CD14-positive monocyte (primary cell): Measurements from ENCODE around the gene FAM210A. TPM values are rescaled to one million over a fixed set of nuclear protein-coding genes. Genes with fewer than 3 reads are reported as not detected.
A peak's percentile ranks its signal among the peaks of the same experiment; 100 is the strongest.

Experiments used
- DNase-seq, 3 donors: peaks; one replicate each; pipeline ENCODE4 v3.0.0-alpha.2; 2011 to 2022
- H2AFZ ChIP-seq: 2 replicates; pipeline ENCODE4 v1.6.0; 2012; ENCODE audit warnings: mild to moderate bottlenecking, low read depth, low read length, inconsistent platforms; ENCODE audit not compliant: insufficient read depth, poor library complexity, severe bottlenecking
- H3K27ac ChIP-seq, 2 donors: 1 replicate in 1 of 2; 2 replicates in 1 of 2; pipeline ENCODE4 v1.5.1; 2012 to 2013; ENCODE audit warnings: low read length in 2 of 2, control low read depth in 1 of 2, inconsistent platforms in 1 of 2, low read depth in 1 of 2, mild to moderate bottlenecking in 1 of 2
- H3K27me3 ChIP-seq, 2 donors: one replicate each; pipeline versions ENCODE4 v1.6.0 to v1.6.1; 2011 to 2013; ENCODE audit warnings: low read length in 2 of 2; ENCODE audit not compliant: control insufficient read depth in 2 of 2, insufficient read depth in 2 of 2
- H3K36me3 ChIP-seq, 2 donors: replicated peaks in 1 of 2; 1 replicate in 1 of 2; 2 replicates in 1 of 2; pipeline versions ENCODE4 v1.5.1 to v1.6.1; 2012 to 2013; ENCODE audit warnings: low read length in 2 of 2, control low read depth in 1 of 2, inconsistent platforms in 1 of 2, mild to moderate bottlenecking in 1 of 2; ENCODE audit not compliant: insufficient read depth in 2 of 2, control insufficient read depth in 1 of 2
- H3K4me1 ChIP-seq, 2 donors: 1 replicate in 1 of 2; 2 replicates in 1 of 2; pipeline versions ENCODE4 v1.5.1 to v1.6.1; 2012 to 2013; ENCODE audit warnings: low read length in 2 of 2, control low read depth in 1 of 2, inconsistent platforms in 1 of 2, mild to moderate bottlenecking in 1 of 2, moderate library complexity in 1 of 2; ENCODE audit not compliant: insufficient read depth in 2 of 2, control insufficient read depth in 1 of 2
- H3K4me2 ChIP-seq: replicated peaks from 2 replicates; pipeline ENCODE3; 2012; ENCODE audit warnings: low read length, moderate library complexity, mild to moderate bottlenecking; ENCODE audit not compliant: poor library complexity, severe bottlenecking; ENCODE audit errors: extremely low read depth
- H3K4me3 ChIP-seq, 3 experiments: fragments of 200-600 bp in 1 of 3; sonication (generic) in 1 of 3; replicated peaks in 1 of 3; 1 replicate in 2 of 3; 2 replicates in 1 of 3; pipeline ENCODE4 v1.5.1; 2011 to 2013; ENCODE audit warnings: low read length in 3 of 3, mild to moderate bottlenecking in 3 of 3, control low read depth in 2 of 3, low read depth in 2 of 3, inconsistent platforms in 1 of 3, moderate library complexity in 1 of 3
- H3K79me2 ChIP-seq: 2 replicates; pipeline ENCODE4 v1.6.0; 2012; ENCODE audit warnings: mild to moderate bottlenecking, control low read depth, inconsistent platforms, low read length, moderate library complexity; ENCODE audit not compliant: insufficient read depth
- H3K9ac ChIP-seq: 2 replicates; pipeline ENCODE4 v1.6.0; 2017; ENCODE audit warnings: low read length, mild to moderate bottlenecking; ENCODE audit not compliant: insufficient read depth, poor library complexity, severe bottlenecking
- H3K9me3 ChIP-seq, 2 donors: replicated peaks in 1 of 2; 1 replicate in 1 of 2; 2 replicates in 1 of 2; pipeline versions ENCODE4 v1.5.1 to v1.6.1; 2012 to 2013; ENCODE audit warnings: low read length in 2 of 2, control low read depth in 1 of 2; ENCODE audit not compliant: control insufficient read depth in 1 of 2, insufficient read depth in 1 of 2
- H4K20me1 ChIP-seq: 2 replicates; pipeline ENCODE4 v1.6.0; 2012; ENCODE audit warnings: mild to moderate bottlenecking, low read length, control low read depth, moderate library complexity; ENCODE audit not compliant: insufficient read depth
- H3K27ac Mint-ChIP-seq, 7 donors: one replicate each; pipeline ENCODE4 v1.8.0; 2020; ENCODE audit warnings: mild to moderate bottlenecking in 7 of 7, mixed read lengths in 7 of 7, moderate library complexity in 6 of 7, inconsistent platforms in 2 of 7
- H3K27me3 Mint-ChIP-seq, 3 donors: one replicate each; pipeline ENCODE4 v1.8.0; 2021 to 2022; ENCODE audit warnings: low read depth in 3 of 3, mild to moderate bottlenecking in 3 of 3, mixed read lengths in 3 of 3, moderate library complexity in 3 of 3, inconsistent platforms in 1 of 3
- H3K36me3 Mint-ChIP-seq, 2 donors: one replicate each; pipeline ENCODE4 v1.8.0; 2020; ENCODE audit warnings: mixed read lengths in 2 of 2, inconsistent platforms in 1 of 2, mild to moderate bottlenecking in 1 of 2
- H3K4me1 Mint-ChIP-seq: one replicate; pipeline ENCODE4 v1.8.0; 2020; ENCODE audit warnings: mild to moderate bottlenecking, mixed read lengths
- H3K4me3 Mint-ChIP-seq, 2 donors: one replicate each; pipeline ENCODE4 v1.8.0; 2020; ENCODE audit warnings: mild to moderate bottlenecking in 2 of 2, mixed read lengths in 2 of 2, moderate library complexity in 1 of 2
- H3K9me3 Mint-ChIP-seq, 7 donors: one replicate each; pipeline ENCODE4 v1.8.0; 2020 to 2022; ENCODE audit warnings: mixed read lengths in 7 of 7, mild to moderate bottlenecking in 6 of 7, moderate library complexity in 6 of 7, inconsistent platforms in 2 of 7
- CTCF ChIP-seq: fragments of 200-600 bp; IDR thresholded peaks from one replicate; pipeline ENCODE4 v1.8.0; 2022; ENCODE audit warnings: antibody characterized with exemption, mild to moderate bottlenecking
- WGBS: methylation state at CpG from one replicate; pipeline ENCODE4 v1.1.5; 2013; ENCODE audit warnings: missing lambda C conversion rate; ENCODE audit not compliant: insufficient coverage; 5-methylcytosine and 5-hydroxymethylcytosine counted together
- intact Hi-C, 2 donors: fragments of 100-400 bp; cut with micrococcal nuclease; formaldehyde crosslinking; loops; one replicate each; pipeline versions ENCODE4 v1.15.0 to v1.15.1; 2023
- polyA plus RNA-seq, 3 donors: library from polyadenylated mRNA; depleted of rRNA in 1 of 3; unstranded in 2 of 3; stranded (reverse) in 1 of 3; fragments of 300-500 nt in 2 of 3; fragments of >200 nt in 1 of 3; fragmentation: Illumina TruSeq in 2 of 3; gene quantifications; 1 replicate in 2 of 3; 2 replicates in 1 of 3; pipeline ENCODE4 v1.2.3, GENCODE V29; 2012 to 2021

The FAM210A gene
- polyA plus RNA-seq, 3 donors: 2.8 to 6.9 (median 6.9) TPM

GRCh38 chr18:13629841-13630715, 96.3 kb downstream of the FAM210A start:
- no peaks in the 10 kb centered on the region for H3K27me3 ChIP-seq
- H4K20me1 ChIP-seq: no peaks in the 10 kb centered on the region
- Mint-ChIP-seq H3K4me3 (no peak overlapping the region), H3K4me1 (peaks cover 6% of the 10 kb centered on the region), H3K9me3 (peaks cover 4 to 16% (median 8%) of the 10 kb centered on the region in 7 donors), H3K36me3 (peaks cover 14 to 21% of the 10 kb centered on the region in 2 donors), H3K27me3 (peaks cover 0 to 4% (median 3%) of the 10 kb centered on the region in 3 donors), H3K27ac (peak overlapping the region in 6 of 7 donors; percentile 1 to 53 (median 42))
- peaks cover 0 to 6% of the 10 kb centered on the region in 2 donors for H3K36me3 ChIP-seq
- no peak overlapping the region for H3K9ac ChIP-seq
- no peak overlapping the region for H3K4me3 ChIP-seq
- peak; percentile 84 for TF ChIP-seq CTCF
- no peak overlapping the region for H3K4me2 ChIP-seq
- DNase-seq: peak; percentile 54 to 70 (median 60)
- intact Hi-C loops: loop anchor here in 1 of 2 donors (10.0 kb wide), 2 partner anchors 155 to 415 kb away; partner anchors contain the start of gene LDLRAD4
- H2AFZ ChIP-seq: no peak overlapping the region
- peaks cover 0 to 4% of the 10 kb centered on the region in 2 donors for H3K4me1 ChIP-seq
- H3K9me3 ChIP-seq: peaks cover 5 to 20% of the 10 kb centered on the region in 2 donors
- WGBS: 46% methylated on average over 5 of the region's 8 CpGs
- H3K27ac ChIP-seq: no peak overlapping the region
- H3K79me2 ChIP-seq: no peaks in the 10 kb centered on the region

GRCh38 chr18:13628211-13628610, 98.1 kb downstream of the FAM210A start:
- Histone ChIP-seq H3K36me3 (peaks cover 0 to 6% of the 10 kb centered on the region in 2 donors), H3K9ac (no peak overlapping the region), H3K27me3 (no peaks in the 10 kb centered on the region), H4K20me1 (no peaks in the 10 kb centered on the region), H3K27ac (no peak overlapping the region), H3K4me3 (no peak overlapping the region), H3K4me2 (no peak overlapping the region), H2AFZ (no peak overlapping the region), H3K4me1 (peaks cover 10 to 16% of the 10 kb centered on the region in 2 donors), H3K79me2 (no peaks in the 10 kb centered on the region), H3K9me3 (peaks cover 5 to 13% of the 10 kb centered on the region in 2 donors)
- intact Hi-C loops: loop anchor here in 1 of 2 donors (10.0 kb wide), 2 partner anchors 153 to 413 kb away; partner anchors contain the start of gene LDLRAD4
- peaks cover 0 to 4% (median 3%) of the 10 kb centered on the region in 3 donors for H3K27me3 Mint-ChIP-seq
- no peak overlapping the region for H3K4me3 Mint-ChIP-seq
- peaks cover 15% of the 10 kb centered on the region for H3K4me1 Mint-ChIP-seq
- H3K27ac Mint-ChIP-seq: peak overlapping the region in 1 of 7 donors; percentile 62
- no peak for TF ChIP-seq CTCF
- no peak for DNase-seq
- 55% methylated on average over 6 of the region's 9 CpGs for WGBS
- peaks cover 17 to 24% of the 10 kb centered on the region in 2 donors for H3K36me3 Mint-ChIP-seq
- H3K9me3 Mint-ChIP-seq: peaks cover 4 to 14% (median 8%) of the 10 kb centered on the region in 7 donors
